ENCODE data around the gene NOM1.

DNA sequence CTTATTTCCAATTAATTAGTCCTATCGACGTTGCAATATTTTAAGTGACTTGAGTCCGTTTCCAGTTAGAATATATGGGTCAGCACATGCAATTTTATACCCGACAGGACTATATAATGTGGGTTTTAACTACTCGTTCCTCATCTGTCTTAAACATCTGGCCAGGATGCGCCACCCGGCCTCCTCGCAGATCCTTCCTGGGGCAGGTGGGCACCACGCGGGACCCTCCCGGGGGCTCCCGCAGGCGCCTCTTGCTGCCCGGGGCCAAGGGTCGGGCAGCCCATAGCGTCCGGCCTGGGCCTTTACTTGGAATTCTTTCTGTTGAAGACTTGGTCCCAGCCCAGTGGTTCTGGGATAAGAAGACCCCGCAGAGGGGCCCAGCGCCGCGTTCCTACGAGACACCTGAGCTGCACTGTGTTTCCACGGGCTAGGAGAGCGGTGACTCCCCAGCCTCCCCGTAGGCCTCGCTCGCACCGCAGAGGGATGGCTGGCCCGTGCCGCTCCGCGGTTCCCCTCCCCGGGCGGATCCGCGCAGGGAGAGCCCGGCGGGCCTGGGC lies 71.1 kb downstream of the NOM1 start:
- TF ChIP-seq POLR2A (IDR thresholded peaks at IDR 0.05): no peak
- TF ChIP-seq, protein P1, sequence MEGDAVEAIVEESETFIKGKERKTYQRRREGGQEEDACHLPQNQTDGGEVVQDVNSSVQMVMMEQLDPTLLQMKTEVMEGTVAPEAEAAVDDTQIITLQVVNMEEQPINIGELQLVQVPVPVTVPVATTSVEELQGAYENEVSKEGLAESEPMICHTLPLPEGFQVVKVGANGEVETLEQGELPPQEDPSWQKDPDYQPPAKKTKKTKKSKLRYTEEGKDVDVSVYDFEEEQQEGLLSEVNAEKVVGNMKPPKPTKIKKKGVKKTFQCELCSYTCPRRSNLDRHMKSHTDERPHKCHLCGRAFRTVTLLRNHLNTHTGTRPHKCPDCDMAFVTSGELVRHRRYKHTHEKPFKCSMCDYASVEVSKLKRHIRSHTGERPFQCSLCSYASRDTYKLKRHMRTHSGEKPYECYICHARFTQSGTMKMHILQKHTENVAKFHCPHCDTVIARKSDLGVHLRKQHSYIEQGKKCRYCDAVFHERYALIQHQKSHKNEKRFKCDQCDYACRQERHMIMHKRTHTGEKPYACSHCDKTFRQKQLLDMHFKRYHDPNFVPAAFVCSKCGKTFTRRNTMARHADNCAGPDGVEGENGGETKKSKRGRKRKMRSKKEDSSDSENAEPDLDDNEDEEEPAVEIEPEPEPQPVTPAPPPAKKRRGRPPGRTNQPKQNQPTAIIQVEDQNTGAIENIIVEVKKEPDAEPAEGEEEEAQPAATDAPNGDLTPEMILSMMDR (IDR thresholded peaks at IDR 0.05 in 4 of 5, conservative IDR thresholded peaks at IDR 0.05 in 1 of 5): no peak

Measured in gastrocnemius medialis (tissue), 4 donors.